Embryonic facial prominence (tissue), 1 donor: ENCODE data around the gene CCNG2.

Source experiments
- DNase-seq: peaks from one replicate; pipeline ENCODE4 v3.0.0-alpha.2; 2016; ENCODE audit errors: extremely low spot score

CCNG2 gene

DNA sequence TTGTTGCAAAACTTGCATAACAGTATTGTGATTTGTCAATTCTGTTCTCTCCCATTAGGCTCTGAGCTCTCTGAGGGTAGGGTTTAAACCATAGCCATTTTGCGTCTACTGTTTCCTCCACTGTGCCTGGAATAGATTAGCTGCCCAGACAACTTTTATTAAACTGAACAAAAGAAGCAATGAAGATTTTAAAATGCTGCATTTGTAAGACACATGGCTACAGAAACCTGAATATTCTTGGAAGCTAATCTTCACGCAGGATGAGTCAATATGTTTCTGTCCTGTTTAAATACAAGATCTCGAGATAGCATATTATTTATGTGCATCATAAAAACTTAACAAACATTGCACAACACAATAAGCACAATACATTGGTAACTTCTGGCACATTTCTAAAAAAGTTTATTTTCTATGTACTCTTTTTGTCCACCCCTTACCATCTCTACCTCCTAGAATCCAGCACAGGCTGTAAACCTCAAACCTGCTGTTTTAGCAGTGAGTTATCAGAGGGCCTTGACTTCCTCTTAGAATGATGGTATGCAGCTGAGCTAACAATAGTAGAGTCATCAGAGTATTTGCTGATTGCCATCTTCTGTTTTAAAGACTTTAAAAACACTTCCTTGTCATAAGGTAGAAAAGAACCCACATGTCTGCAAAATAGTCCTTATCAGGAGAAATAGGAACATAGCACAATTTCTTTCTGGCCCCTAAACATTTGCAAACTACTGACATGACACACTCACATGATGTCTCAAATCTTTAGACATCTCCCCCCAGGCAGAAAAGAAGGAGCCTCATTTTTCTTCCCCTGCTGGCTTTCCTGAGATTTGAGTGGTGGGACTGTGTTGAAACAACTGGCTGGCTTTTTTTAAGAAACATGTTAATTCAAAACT, 10.6 kb upstream of the CCNG2 start:
- DNase-seq, result no peak

DNA sequence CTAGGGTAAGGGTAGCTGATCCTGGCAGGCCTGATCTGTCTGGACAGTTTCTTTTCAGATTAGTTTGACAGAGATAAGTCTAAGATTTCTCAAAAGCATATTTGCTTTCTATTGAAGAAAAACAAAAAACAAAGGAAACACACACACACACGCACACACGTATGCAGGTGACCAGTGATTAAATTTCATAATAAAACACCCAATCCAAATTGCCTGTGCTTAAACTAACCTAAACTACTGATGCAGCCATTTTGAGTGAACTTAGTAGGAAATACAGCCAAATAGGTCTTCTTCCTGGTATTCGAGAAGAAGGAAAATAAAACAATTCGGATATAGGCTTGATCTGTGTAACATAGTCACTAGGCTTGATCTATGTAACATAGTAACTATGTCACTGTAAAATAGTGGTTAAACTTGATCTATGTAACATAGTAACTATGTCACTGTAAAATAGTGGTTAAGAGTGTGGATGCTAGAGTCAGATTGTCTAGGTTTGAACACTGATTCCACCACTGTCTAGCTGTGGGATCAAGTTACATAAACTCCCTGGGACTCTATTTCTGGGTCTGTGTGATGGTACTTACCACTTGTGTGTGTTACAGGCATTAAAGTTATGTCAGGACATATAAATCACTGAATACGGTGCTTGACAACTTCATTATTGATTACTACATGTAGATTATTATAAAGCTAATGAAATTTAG, 9.8 kb upstream of the CCNG2 start:
- DNase-seq, result no peak

DNA sequence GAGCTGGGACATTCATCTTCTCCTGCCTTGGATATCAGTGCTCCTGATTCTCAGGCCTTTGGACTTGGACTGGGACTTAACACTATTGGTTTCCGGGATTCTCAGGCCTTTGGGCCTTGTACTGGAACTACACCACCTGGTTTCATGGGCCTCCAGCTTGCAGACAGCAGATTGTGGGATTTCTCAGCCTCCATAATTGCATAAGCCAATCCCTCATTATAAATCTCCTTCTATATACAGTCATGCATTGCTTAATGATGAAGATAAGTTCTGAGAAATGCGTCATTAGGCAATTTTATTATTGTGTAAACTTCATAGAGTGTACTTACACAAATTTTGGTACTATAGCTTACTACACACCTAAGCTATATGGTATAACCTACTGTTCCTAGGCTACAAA, 8.9 kb upstream of the CCNG2 start:
- no peak for DNase-seq

DNA sequence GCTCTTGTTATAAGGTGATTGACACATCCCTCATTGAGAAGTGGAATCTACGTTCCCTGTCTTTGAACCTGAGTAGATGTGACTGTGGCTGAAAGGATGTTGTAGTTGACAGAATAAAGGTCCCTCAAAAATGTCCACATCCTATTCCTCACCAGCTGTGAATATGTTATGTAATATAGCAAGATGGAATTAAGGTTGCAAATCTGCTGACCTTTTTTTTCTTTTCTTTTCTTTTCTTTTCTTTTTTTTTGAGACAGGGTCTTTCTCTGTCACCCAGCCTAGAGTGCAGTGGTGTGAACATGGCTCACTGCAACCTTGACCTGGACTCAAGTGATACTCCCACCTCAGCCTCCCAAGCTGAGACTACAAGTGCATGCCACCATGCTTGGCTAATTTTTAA, 7.2 kb upstream of the CCNG2 start:
- DNase-seq, result no peak

DNA sequence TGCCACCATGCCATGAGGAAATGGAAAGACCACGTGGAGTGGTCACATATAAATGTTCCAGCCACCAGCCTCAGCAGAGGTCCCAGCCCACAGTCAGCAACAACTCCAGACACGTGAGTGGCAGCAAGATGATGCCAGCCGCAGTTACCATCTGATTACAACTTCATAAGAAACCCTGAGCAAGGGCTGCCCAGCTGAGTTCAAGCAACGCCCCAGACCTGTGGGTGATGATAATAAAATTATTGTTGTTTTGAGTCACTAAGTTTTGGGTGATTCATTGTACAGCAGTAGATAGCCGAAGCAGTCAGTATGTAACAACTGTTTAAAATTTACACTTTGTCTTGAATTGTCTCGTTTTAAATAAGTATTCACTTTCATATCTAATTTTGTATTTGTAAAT, 5.8 kb upstream of the CCNG2 start:
- DNase-seq, result no peak

DNA sequence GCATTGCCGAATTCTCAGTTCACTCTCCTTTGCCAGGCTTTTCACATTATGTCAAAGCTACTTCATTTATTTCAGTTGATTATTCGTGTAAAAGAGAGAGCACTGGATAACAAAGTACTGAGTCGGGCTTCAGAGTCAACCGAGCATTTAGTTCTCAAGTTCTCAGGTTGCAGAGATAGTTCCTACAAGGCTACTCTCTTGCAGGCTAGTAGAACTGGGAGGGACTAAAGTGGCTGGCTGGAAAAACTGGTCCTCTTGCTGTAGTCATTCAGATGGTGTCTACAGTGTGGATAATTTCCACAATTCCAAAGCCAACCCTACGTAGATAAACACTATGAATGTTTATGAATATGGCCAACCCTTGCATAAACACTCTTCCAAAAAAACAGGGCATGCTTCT, 4.6 kb upstream of the CCNG2 start:
- no peak for DNase-seq

DNA sequence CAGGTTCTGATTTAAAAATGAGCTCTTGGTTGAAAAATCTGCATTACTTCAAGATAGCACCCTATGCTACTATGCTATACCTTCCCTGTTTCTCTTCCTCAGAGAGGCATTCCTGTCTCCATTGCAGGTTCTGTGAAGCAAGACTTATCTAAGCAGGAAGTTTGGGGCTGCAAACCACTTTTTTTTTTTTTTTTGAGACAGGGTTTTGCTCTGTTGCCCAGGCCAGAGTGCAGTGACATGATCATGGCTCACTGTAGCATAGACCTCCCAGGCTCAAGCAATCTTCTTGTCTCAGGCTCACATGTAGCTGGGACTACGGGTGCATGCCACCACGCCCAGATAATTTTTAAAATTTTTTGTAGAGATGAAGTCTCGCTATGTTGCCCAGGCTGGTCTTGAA, 4.0 kb upstream of the CCNG2 start:
- DNase-seq, result no peak

DNA sequence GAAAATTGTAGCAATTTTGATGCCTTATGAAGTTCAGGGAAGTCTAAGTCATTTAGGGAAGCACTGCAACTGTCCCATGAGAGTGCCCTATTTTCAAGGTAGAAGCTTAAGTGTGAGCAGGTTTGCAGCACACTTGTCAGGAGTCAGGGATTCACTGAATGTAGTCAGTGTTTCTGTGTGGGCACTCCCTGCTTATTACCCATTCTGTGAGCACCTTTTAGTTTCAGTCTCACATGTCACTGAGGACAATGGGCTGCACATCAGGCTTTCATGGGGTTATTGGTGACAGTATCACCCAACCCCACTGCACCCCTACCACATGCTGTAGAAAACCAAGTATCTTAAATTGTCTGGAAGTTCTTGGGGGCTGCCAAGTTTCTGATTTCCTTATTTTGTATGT, 2.9 kb upstream of the CCNG2 start:
- DNase-seq, result no peak

DNA sequence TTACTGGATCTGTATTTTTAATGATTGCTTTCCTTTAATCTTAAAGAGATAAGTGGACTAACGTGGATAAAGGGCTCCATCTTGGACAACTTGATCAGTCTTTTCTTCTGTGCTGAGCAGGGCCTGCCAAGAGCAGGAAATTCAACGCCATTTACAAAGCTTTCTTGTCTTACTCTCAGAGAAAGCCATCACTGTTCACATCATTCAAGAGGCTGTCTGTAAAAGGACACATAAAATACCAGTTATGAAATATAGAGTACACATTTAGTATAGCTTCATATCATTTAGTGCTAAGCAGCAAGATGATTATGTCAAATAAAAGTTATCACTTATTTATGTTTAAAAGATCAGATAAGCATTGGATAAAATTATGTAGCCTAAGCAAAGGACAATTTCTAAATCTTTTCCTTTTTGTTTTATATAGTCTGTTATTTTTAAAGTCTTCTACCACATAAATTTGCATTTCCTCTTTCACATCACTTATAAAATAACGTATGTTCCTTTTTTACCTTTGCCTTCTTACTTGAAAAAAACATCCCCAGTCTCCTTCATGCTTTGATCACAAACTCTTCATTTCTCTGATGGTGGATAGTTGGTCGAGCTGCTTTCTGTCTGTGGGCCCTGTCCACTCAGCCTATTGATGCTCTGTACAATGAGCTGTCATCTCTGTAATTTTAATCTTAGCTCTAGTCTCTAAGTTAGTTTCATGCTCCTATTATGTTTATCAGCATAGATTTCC, 2.1 kb upstream of the CCNG2 start:
- DNase-seq, result no peak

DNA sequence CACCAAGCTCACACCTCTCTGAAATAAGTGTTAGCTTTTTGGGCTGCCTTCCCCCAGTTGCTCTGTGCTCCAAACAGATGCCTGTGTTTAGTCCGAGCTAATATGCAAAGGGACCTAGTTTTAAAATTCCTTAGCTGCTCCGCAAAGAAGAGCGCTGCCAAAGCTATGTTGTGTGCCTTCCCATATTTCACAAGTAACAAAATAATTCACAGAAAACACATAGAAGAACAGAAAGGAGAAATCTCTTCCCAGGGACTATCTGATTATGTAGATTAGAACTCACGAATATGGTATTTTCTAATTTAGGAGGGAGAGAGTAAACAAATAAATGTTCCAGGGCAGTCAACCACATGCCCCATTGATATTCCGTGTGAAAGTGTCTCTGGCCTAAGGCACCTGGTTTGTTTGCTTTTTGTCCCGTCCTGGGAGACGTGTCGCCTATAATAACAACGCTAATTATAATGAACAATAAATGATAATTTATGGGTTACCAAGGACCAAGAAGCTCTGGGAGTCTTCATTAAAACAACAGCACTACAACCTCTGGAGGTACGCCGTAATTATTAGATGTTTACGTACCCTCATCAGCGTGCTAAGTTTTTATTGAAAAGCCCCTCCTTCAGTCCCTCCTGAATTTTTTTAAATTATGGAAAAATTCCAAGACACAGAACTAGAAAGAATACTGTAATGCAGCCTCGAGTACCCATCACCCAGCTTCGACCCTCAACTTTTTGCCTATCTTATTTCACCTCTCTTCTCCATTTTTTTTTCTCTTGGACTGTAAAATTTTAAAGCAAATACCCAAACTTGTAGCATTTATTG, 1.2 kb upstream of the CCNG2 start:
- DNase-seq, result no peak

DNA sequence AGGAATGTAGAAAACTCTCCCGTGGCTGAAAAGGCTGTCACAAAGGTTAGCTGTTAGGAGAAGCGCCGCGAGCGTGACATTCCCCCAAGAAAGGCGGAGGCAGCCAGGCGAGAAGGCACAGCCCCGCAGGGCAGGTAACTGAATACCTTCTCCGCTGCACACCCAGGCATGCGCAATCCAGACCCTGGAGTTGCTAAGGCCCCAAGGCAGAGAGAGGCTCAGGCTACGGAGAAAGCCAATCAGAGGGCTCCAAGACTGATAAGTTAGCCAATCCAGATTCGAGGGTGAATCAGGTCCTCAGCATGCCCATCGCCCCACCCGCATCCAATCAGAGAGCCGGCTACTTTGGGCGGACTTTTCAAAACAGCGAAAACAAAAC, 485 bp upstream of the CCNG2 start:
- peak; percentile 98 for DNase-seq

DNA sequence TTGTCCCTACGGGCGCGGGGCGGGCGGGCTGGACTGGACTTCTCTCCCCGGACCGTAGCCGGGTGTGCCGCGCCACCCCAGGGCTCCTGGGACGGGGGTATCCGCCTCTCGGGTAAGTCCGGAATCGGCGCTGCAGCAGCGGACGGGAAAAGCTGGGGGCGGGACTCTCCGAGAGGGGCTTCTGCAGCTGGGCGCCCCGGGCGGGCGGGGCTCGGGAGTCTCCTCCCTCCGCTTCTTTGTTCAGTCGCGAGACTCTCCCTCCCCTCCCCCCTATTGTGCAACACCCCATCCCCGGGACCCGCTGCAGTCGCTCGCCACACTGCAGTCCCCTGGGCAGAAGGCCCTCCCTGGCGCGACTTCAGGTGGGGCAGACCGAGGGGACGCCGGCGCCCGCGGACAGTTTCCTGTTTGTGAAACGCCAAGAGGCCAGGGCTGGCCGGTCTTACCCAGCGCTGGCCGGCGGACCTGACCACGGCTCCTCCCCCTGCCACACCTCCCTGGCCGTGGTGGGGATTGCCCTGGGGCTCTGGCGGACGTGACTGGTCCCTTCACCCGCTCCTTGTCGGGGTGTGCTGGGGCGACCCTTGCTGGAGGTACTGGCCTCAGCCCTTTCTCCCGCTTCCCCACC, 966 bp downstream of the CCNG2 start:
- peak; percentile 83 for DNase-seq

DNA sequence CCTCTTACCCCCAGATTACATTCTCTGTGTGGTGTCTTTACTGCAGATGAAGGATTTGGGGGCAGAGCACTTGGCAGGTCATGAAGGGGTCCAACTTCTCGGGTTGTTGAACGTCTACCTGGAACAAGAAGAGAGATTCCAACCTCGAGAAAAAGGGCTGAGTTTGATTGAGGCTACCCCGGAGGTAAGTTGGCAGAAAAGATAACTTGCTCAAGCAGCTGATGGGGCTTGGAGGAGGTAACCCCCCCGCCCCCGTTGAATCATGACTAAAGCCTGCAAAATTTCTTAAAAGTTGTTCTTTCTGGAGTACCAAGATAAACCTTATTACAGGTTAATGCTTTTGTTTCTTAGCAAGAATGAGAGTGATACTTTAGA, 1.5 kb downstream of the CCNG2 start:
- no peak for DNase-seq

DNA sequence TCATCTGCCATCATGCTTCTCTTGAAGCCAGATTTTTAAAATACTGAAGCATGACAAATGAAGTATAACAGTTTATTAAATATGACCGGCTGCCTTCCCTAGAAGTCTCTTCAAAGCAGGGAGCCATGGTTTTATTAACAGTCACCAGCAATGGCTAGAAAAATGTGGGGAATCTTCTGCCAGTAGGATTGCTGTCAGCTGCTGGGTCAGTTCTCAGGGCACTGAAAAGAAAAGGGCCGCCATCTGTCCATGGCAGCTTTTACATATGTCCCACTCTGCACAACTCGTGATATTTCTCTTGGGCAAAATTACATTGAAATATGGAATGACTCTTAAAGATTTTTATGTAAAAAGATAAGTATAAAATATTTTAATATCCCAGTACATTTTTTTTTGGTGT, 2.8 kb downstream of the CCNG2 start:
- DNase-seq, result no peak

DNA sequence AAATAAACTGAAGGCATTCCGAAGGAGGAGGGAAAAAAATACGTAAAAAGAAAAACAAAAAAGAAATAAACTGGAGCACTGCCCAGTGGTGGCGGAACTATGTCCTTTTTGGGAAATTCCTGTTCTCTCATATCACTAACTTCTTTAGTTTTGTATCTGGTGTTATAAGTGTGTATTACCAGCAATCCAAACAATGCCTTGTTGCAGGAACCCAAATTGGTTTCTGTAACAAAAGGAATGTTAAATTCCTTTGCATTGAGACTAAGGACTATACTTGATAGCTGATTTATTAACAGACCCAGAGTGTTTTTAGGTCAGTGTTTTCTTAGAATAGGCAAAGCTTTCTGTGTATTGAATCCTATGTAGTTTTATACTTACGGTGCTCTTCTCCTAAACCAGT, 6.6 kb downstream of the CCNG2 start:
- no peak for DNase-seq

DNA sequence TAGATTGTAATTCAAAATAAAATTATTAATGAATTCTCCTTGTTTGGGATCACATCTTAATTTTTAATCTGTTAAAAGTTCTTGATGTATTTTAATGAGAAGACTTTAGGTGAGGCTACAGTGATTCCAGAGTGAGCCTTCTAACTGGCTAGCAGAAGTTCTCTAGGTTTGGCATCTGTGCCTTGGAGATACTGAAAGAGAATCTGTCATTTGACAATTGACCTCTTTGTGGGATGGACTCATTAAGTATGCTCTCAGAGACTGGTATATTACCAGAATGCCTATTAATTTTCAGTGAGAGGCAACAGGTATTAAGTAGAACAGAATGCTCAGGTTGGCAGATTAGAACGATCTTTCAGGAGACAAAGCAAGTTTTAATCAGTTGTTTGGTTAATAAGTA, 10.2 kb downstream of the CCNG2 start:
- DNase-seq, result no peak

DNA sequence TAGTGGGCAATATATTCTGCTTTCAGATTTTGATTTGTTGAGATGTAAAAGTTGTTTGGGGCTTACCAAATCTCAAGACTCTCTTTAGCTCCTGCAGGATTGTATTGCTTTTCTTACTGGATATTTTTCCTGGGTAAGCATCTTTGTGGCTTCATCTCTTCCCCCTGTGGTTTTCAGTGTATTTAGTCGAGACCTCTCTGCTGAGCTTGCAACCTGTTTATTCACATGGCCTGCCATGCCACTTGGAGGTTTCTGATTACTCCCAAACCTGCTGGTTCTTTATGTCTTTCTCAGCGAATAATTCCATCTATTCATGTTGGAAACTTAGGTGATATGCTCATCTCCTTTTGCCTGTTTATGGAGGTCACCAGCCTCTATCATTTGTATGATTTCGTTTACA, 10.9 kb downstream of the CCNG2 start:
- no peak for DNase-seq

DNA sequence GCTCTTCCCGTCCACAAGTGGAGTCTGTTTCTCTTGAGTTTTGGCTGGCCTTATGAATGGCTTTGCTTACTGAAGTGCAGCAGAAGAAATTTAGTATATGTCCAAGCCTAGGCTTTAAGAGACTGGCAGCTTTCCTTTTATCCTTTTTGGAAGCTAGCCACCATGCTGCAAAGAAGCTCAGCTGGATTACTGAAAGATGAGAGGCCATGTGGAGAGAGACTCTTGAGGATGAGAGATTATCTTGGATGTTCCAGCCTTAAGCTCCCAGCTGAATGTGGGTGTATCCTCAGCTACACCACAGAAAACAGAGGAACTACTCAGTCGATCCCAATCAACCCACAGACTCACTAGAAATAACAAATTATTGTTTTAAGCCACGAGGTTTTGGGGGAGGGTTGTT, 12.5 kb downstream of the CCNG2 start:
- DNase-seq, result no peak

DNA sequence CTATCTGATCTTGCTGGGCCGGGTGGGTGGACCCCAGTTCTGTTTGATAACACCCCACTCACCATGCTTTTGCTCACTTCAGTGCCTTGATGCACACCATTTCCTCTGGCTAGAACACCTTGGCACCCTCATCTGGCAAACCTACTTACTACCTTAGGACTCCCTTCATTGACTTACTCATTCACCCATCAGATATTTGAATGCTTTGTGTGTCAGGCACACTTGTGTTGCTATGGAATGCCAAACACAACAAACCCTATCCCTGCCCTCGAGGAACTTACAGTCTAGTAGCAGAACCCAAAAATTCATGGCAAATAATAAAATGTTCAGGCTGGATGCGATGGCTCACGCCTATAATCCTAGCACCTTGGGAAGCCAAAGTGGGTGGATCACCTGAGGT, 13.9 kb downstream of the CCNG2 start:
- no peak for DNase-seq

DNA sequence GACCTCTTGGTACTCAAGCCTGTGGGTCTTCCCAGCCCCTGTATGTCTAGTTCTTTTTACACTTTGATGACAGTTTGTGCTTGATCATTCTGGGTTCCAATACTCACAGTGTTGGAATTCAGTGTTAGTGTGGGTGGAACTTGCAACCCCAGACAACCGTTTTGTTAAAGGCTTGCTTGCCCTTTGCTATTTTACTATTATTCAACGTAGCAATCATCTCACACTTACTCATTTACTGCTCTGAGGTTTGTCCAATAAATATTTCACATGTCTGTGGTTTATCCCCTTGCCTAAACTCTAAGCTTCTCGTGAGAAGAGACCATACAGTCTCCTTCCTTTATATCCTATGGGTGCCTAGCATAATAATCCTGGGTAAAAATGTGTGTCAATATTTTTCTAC, 15.3 kb downstream of the CCNG2 start:
- no peak for DNase-seq

DNA sequence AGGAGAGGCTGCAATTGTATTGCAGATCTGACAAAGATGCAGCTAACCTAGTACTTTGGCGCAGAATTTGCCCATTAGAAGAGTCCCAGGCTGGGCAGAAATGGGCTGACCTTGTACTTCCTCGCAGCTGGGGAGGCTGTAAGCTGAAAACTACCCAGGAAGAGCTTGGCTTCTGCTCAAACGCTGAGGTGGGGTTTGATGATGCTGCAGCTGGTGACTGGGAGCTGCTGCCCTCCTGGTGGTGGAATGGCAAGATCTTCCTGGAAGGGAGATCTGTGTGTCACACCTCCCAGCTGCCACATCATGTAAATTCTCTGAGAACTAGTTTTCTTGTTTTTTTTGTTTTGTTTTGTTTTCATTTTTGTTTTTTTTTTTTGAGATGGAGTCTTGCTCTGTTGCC, 17.4 kb downstream of the CCNG2 start:
- no peak for DNase-seq
